ENCODE results near the gene LRR1.
"Not testable (repeated sequence)": the region's sequence is repeated elsewhere in the genome, so short reads cannot be mapped to it uniquely, and the experiment has no call there.

Gene LRR1

DNA sequence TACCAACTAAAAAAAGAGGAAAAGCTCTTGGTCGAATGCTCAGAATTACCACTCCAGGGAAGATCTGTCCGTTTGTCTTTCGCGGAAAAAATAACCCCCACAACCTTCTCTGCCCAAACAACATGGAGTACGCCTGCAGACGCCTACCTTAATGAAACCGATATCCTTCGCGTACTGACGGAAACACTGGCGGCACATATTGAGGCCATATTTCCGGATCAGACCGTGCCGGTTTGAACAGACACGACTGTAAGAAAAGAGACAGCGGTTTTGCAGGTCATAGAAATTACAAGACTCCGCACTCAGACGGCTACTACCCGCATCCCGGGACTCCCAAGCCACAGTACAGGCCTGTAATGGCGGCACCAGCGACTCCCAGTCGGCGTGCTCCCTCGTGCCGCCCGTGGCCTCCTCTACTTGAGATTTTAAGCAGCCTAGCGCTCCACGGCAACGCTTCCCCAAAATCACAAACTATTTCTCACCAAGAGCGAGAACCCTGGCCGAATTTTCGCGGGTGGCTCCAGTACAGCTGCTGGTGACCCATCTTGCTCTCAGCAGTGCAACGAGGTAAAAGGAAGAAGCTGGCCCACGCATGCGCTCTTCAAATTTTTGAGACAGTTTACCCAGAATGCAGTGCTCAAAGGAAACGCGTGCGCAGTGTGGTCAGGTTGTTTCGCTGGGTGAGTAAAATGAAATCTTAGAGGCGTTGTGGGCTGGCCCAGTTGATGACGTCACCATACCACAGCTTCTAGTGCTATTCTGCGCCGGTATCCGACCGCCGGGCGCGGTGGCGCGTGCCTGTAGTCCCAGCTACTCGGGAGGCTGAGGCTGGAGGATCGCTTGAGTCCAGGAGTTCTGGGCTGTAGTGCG lies 12.7 kb upstream of the LRR1 start, which contains the start of gene RPS29:
Gene RPS29, minus strand, starts transcription at position 578 of the 870 bp plus-strand sequence. Its CDS starts 34 bp downstream, at position 544.
- DNase-seq (ENCODE audit: low spot score): peak; percentile 97

DNA sequence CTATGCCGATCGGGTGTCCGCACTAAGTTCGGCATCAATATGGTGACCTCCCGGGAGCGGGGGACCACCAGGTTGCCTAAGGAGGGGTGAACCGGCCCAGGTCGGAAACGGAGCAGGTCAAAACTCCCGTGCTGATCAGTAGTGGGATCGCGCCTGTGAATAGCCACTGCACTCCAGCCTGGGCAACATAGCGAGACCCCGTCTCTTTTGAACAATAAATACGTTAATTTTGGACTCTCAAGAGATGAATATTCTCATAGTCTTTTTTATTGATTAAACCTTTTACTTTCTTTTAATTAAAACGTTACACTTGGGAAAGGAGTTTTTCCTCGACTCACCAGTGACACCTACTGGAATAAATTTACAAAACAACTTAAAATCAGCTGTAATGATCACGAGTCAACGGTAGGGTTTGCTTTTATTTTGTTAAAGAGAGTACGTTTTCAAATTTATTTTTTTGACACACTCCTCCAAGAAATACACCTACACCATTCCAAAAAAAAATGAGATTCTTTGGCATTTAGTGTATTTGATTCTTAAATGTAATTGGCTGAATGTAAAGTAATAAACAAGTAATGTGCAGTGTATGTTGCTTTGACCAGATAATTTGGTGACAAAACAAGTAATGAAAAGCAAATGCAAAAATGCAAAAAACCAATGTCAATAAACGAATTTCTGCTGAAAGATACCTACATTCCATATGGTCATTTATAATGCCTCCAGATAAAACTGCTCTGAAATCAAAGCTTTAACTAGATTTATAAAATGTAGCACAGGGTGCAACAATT lies 11.9 kb upstream of the LRR1 start:
- peak; percentile 54 for DNase-seq (ENCODE audit: low spot score)

DNA sequence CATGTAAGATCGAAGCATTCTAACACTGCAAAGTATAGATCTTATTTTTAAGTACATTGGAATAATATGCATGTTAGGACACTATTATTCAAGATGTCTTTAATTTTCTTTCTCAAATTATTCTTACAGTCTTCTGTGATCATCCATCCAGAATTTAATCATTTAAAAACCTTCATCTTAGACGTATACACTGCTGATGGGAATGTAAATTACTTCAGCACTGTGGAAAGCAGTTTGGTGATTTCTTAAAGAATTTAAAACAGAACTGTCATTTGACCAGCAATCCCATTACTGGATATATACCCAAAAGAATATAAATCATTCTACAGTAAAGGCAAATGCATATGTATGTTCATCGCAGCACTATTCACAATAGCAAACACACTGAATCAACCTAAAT lies 9.4 kb upstream of the LRR1 start:
- no peak for DNase-seq (ENCODE audit: low spot score)

DNA sequence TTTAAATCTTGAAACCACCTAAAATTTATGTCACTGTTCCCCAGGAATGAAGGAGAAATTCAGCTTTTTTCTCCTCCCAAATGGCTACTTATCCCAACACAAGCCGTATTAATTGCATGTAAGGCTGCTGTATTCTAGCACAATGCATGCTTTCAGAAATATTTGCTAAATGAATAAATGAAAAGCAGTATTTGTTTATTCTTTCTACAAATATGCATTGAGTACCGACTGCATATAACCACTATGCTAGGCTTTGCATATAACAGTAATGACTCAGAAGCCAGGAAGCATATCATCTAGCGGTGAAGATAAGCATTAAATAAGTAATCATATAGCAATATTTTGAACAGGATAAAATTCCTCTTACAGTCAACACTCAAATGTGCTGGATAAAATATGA lies 5.7 kb upstream of the LRR1 start:
- no peak for DNase-seq (ENCODE audit: low spot score)

DNA sequence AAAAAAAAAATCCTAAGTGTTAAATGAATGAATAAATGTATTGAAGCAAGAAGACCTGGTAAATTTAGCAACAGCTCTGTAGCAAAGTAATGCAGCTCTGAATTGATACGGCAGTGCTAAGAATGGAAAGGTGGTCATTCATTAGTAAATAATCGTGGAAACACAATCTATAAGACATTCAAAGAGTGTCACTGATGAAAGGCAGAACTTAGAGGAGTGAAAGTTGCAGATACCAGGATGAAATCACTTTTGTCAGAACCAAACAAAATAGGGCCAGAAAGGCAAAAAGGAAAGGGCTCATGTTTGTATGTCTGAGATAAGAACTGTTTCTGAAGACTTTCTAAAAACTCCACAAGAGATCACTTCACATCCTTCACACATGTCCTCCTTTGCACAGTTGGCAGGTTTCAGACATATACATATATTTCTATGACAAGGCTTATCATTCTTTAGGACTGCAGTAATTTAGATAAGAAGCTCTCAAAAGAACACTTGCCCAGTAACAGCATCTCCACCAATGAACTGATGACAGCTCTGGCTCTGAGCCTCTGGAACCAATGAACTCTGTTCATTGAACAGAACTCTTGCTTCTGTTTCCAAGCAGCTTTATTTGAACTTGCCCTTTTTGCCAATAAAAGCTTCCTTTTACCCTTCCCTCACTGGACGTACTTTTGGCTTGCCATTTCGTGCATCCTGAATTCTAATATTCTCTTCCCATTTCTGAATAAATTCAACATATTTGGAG lies 4.2 kb upstream of the LRR1 start:
- peak; percentile 18 for DNase-seq (ENCODE audit: low spot score)

DNA sequence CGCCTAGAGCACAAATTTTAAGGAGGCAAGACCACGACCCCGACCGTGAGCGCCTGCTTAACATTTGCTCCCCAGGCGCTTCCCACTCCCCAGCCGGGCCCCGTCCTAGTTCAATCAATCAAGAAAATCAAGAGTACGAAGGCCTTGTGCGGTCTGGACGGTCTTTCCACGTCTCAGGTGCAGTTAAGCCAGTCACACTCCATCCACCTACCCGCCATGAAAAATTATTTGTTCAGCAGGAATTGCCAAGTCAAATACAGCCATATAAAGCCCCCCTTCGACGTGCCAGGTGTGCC lies 603 bp upstream of the LRR1 start:
- DNase-seq (ENCODE audit: low spot score): no peak

DNA sequence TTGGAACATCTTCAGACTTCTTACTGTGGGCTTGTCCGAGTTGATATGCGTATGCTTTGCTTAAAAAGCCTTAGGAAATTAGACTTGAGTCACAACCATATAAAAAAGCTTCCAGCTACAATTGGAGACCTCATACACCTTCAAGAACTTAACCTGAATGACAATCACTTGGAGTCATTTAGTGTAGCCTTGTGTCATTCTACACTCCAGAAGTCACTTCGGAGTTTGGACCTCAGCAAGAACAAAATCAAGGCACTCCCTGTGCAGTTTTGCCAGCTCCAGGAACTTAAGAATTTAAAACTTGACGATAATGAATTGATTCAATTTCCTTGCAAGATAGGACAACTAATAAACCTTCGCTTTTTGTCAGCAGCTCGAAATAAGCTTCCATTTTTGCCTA lies 8.8 kb downstream of the LRR1 start:
- no peak for DNase-seq (ENCODE audit: low spot score)

DNA sequence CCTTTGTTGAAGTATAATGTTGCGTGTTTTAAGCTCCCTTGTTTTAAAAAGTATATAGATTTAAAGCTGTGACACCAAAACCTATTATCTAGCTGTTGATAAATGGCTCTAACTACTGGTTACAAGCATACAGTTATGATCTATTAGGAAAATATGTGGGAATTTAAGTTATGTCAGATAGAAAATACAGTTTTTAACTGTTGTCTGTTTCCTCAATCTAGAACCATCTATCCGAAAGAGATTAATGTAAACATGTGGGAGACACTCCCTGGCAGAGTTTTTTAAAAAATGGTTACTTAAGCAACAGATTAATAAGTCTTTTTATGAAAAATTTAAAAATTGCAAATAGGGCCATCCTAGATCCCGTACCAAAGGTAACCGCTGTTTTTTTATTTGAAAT lies 13.5 kb downstream of the LRR1 start:
- DNase-seq (ENCODE audit: low spot score): no peak

DNA sequence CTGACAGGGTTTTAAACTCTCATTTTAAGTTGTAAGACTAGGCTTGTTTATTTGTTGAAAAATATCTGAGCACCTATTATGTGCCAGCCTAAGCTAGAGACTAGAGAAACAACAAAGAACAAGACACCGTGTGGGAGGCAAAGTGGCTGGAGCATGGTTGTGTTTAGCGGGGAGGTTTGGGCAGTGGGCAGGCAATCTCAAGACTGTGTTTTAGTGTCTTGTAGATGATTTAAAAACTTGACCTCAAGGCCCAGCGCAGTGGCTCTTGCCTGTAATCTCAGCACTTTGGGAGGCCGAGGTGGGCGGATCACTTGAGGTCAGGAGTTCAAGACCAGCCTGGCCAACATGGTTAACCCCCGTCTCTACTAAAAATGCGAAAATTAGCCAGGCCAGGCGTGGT lies 13.9 kb downstream of the LRR1 start:
- no peak for DNase-seq (ENCODE audit: low spot score)

DNA sequence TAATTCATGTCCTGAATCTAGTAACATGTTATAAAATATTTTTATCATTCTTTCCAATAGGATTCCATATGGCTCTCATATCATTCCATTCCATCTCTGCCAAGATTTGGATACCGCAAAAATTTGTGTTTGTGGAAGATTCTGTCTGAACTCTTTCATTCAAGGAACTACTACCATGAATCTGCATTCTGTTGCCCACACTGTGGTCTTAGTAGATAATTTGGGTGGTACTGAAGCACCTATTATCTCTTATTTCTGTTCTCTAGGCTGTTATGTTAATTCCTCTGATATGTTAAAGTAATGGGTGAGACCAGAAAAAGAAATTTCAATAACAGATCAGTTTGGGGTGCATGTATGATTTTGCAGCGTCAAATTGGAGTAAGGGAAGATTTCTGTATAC lies 15.5 kb downstream of the LRR1 start:
- no peak for DNase-seq (ENCODE audit: low spot score)

DNA sequence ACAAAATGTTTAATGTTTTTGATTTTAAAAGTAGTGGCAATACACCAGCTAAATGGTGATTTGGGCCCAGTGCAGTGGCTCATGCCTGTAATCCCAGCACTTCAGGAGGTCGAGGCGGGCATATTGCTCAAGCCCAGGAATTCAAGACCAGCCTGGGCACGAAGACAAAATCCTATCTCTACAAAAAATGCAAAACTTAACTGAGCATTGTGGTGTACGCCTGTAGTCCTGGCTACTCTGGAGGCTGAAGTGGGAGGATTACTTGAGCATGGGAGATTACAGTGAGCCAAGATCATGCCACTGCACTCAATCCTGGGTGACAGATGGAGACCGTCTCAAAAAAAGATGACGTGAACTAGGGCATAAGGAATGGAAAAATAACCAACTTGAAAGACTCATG lies 17.0 kb downstream of the LRR1 start:
- no peak for DNase-seq (ENCODE audit: low spot score)

DNA sequence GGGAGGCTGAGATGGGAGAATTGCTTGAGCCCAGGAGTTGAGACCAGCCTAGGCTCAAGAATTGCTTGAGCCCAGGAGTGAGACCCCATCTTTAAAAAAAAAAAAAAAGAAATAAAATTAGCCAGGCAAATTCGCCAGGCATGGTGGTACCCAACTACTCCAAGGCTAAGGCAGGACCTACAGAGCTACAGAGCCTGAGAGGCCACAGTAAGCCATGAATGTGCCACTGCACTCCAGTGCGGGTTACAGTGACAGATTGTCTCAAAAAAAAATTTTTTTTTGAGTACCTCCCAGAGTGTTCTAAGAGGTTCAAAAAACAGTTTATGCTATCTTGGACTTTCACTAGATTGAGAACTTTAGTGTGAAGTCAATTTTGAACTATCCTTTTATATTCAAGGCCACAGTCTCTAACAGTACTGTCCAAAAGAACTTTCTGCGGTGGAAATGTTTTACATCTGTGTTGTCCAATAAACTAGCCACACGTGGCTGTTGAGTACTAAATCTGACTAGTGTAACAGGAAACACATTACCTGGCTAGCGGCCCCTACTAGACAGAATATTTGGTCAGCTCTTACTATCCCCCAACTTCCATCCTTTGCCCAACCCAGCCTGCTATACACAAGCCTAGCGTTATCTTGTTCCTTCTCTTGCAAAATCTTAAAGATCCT lies 19.2 kb downstream of the LRR1 start:
- no peak for DNase-seq (ENCODE audit: low spot score)

DNA sequence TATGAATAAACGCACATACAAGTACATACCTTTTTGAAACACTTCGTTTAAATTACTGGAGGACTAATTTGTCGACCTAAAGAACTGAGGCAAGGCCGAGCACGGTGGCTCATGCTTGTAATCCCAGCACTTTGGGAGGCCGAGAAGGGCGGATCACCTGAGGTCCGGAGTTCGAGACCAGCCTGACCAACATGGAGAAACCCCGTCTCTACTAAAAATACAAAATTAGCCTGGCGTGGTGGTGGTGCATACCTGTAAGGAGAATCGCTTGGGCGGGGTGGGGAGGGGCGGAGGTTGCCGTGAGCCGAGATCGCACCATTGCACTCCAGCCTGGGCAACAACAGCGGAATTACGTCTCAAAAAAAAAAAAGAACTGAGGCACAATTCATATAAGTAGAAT lies 20.5 kb downstream of the LRR1 start:
- not testable (repeated sequence) for DNase-seq (ENCODE audit: low spot score)

DNA sequence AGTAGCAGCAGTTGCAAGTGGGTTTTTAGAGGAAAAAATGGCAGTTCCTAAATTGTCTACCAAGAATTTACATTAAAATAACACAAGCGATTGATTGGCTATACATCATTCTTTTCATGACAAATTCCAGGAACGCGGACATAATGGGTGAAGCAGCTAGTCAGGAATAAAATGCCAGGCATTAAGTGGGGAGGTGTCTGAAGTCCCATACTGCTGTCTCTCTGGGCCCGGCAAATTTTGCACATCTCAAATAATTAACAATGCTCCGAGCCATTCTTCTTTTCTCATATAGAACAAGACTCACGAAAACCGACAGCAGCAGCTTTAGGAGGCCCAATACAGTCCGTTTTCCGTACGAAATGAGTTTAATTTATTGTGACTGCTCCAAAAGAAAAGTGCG lies 21.0 kb downstream of the LRR1 start:
- no peak for DNase-seq (ENCODE audit: low spot score)

DNA sequence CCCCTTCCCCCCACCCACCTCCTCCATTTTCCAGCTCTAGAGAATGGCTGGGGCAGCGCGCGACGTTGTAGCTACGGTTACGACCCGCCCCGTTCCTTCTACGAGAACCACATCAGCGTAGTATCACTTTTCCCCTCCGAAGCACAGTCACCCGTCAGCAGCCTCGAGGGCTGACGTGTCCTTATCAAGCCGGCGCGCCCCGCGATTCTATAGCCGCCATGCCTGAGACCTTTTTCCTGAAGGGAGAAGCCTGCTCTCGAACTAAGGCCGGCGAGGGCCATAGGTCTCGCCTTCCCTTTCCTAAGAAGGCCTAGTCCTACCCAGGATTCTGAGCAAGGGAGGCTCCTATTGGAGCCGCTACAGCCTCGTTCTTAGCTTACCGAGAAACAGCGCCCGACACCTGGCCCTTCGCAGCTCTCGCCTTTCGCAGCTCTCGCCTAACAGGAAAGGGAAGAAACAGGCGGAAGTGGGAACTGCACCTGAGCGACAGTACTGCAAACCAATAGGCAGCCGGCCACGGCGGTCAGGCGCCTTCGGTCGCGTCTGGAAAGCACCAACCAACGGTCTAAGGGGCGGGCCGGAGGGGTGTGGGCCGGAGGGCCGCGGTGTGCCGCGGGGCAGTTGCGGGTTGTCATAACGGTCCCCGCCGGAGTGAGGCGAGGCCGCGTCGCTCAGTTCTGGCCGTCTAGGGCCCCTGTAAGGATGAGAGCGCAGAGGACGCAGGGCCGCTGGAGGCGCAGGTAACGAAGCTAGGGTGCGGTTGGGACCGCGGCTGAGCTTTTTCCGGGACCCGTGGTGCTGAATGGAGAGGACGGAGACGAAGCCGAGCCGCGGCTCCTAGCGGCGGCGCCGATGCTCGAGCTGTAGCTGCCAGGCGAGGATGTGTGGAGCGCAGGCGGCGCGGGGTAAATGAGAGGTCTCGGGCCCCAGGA lies 21.7 kb downstream of the LRR1 start, which contains the start of the genes MGAT2 and RPL36AL:
Gene MGAT2, plus strand, starts transcription at position 618 of the 932 bp plus-strand sequence. CDS start 470 bp downstream, outside the sequence.
Gene RPL36AL, minus strand, starts transcription at position 445 of the 932 bp plus-strand sequence. CDS start 1,522 bp downstream, outside the sequence.
- DNase-seq (ENCODE audit: low spot score): peak; percentile 98

DNA sequence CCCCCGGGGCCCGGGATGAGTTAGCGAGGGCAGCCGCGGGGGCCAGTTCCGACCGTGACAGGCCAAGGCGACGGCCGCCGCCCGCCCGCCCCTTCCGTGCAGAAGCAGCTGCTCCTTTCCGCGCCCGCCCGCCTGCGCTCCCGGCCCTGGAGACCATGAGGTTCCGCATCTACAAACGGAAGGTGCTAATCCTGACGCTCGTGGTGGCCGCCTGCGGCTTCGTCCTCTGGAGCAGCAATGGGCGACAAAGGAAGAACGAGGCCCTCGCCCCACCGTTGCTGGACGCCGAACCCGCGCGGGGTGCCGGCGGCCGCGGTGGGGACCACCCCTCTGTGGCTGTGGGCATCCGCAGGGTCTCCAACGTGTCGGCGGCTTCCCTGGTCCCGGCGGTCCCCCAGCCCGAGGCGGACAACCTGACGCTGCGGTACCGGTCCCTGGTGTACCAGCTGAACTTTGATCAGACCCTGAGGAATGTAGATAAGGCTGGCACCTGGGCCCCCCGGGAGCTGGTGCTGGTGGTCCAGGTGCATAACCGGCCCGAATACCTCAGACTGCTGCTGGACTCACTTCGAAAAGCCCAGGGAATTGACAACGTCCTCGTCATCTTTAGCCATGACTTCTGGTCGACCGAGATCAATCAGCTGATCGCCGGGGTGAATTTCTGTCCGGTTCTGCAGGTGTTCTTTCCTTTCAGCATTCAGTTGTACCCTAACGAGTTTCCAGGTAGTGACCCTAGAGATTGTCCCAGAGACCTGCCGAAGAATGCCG lies 22.6 kb downstream of the LRR1 start:
- peak; percentile 55 for DNase-seq (ENCODE audit: low spot score)

DNA sequence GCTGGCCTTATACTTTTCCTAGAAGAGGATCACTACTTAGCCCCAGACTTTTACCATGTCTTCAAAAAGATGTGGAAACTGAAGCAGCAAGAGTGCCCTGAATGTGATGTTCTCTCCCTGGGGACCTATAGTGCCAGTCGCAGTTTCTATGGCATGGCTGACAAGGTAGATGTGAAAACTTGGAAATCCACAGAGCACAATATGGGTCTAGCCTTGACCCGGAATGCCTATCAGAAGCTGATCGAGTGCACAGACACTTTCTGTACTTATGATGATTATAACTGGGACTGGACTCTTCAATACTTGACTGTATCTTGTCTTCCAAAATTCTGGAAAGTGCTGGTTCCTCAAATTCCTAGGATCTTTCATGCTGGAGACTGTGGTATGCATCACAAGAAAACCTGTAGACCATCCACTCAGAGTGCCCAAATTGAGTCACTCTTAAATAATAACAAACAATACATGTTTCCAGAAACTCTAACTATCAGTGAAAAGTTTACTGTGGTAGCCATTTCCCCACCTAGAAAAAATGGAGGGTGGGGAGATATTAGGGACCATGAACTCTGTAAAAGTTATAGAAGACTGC lies 23.4 kb downstream of the LRR1 start:
- DNase-seq (ENCODE audit: low spot score): no peak

DNA sequence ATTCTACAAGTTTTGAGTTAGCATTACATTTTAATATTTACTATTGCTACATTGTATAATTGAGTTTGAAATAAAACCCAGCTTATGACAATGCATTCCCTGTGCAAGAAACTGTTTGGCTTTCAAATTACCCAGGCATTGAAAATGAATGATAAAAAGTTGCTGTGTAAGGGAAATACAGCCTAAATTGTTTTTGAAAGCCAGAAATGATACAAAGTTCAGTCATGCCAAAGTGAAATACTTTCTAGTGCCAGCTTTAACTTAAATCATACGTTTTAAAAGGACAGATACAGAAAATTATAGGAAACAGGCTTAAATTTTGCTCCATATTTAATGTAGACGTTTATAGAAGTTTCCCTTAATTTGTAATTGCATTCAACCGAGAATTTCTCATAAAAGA lies 24.6 kb downstream of the LRR1 start:
- DNase-seq (ENCODE audit: low spot score): no peak
